Germinal center (tissue), 1 donor: ENCODE measurements around the gene ATAD1.
"Not testable (repeated sequence)": the region's sequence is repeated elsewhere in the genome, so short reads cannot be mapped to it uniquely, and the experiment has no call there.

Source experiments
- DNase-seq: peaks from one replicate; pipeline ENCODE4 v3.0.0; 2012; ENCODE audit warnings: mixed read lengths, low spot score

The ATAD1 gene

GRCh38 chr10:87817609-87818504, at the start of gene ATAD1:
ATAD1 (minus strand) TSS chr10:87818226; CDS start chr10:87814599, 3,627 bp downstream.
- DNase-seq: peak; percentile 87

DNA sequence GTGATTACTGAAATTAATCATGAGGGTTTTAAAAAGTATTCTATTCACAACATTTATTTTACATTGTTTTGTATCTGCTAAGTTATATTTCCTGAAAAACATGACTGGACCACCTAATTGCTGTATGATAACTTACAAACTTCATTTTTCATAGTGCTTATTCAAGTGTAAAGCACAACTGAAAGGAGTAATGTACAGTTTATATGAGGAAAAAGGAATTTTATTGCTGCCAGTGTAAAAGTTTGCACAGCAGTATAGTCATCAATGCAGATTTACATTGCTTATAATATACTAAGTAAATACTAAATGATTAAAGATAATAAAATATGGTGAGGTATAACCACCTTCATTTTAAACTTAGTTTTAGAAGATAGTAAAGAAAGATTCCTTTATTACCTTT, 49.4 kb upstream of the ATAD1 start:
- DNase-seq: no peak

- no peak for DNase-seq
Measured at GRCh38 chr10:87866412-87866974, 48.5 kb upstream of the ATAD1 start.

DNA sequence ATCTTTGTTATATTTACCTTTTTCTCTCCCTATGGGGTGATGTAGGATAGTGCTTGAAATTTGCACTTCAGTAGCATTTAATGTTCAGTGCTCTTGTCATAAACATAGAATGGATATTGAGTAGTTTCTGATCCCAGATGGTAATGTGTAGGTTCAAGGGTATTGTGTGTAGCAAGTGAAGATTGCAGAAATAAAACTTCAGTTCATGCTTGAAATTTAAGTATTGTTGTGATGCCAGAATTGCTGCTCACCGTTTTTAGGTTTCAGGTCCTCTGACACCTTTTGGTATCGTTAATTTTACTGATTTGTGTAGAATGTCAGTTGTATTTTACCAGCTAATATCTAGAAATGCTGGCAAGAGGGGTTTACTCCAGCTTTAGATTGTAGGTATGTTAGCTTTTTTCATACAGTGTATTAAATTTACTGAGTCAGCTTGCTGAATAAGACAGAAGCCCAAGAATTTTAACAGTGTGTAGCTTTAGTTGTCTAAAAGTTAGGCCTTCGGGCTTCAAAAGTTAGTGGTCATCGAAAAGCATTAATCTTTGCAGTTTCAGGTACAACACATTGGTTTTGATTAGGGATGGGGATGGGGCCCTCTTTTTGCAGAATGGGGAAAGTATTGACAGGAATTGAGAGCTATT, 47.3 kb upstream of the ATAD1 start:
- no peak for DNase-seq

GRCh38 chr10:87864496-87865059, 46.6 kb upstream of the ATAD1 start:
- no peak for DNase-seq

- not testable (repeated sequence) for DNase-seq
Measured at GRCh38 chr10:87863951-87864495, 46.0 kb upstream of the ATAD1 start.

DNA sequence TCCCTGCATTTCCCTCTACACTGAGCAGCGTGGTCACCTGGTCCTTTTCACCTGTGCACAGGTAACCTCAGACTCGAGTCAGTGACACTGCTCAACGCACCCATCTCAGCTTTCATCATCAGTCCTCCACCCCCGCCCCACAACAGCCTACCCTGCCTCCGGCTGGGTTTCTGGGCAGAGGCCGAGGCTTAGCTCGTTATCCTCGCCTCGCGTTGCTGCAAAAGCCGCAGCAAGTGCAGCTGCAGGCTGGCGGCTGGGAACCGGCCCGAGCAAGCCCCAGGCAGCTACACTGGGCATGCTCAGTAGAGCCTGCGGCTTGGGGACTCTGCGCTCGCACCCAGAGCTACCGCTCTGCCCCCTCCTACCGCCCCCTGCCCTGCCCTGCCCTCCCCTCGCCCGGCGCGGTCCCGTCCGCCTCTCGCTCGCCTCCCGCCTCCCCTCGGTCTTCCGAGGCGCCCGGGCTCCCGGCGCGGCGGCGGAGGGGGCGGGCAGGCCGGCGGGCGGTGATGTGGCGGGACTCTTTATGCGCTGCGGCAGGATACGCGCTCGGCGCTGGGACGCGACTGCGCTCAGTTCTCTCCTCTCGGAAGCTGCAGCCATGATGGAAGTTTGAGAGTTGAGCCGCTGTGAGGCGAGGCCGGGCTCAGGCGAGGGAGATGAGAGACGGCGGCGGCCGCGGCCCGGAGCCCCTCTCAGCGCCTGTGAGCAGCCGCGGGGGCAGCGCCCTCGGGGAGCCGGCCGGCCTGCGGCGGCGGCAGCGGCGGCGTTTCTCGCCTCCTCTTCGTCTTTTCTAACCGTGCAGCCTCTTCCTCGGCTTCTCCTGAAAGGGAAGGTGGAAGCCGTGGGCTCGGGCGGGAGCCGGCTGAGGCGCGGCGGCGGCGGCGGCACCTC, 45.3 kb upstream of the ATAD1 start, which contains the start of the genes KLLN and PTEN:
TSS of gene KLLN (minus strand) at position 481 of the 891 bp plus-strand sequence. CDS start 1,046 bp downstream, outside the sequence.
TSS of gene PTEN (plus strand) at position 573 of the 891 bp plus-strand sequence. CDS start 845 bp downstream, outside the sequence.
- DNase-seq: peak; percentile 89

DNA sequence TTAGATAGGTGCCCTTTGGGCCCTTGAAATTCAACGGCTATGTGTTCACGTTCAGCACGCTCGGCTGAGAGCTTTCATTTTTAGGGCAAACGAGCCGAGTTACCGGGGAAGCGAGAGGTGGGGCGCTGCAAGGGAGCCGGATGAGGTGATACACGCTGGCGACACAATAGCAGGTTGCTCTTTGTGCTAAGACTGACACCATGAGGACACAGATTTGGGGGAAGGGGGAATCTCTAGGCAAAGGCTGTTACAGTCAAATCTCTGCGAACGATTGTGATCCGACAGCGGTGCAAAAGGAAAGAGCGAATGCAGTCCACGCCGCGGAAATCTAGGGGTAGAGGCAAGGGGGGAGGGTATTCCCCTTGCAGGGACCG, 44.6 kb upstream of the ATAD1 start:
- no peak for DNase-seq

GRCh38 chr10:87861953-87862678, 44.1 kb upstream of the ATAD1 start:
- DNase-seq: peak; percentile 91

DNA sequence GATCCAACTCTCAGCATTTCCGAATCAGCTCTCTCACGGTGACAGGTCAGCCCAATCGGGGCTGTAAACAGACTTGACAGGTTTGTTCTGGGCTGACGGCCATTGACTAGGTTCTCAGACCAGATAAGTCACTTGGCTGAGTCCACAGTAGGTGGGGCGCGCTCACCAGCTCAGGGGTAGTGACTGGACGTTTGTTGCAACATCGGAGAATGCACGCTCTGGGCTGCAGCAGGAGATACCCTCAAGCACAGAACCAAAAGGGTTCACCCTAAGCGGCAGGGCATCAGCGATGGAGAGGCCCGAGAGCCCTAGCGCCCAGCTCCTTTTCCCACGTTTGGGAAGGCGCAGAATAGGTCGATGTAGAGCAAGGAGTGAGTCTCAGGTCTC, 43.5 kb upstream of the ATAD1 start:
- DNase-seq: no peak

- no peak for DNase-seq
Measured at GRCh38 chr10:87860816-87861403, 42.9 kb upstream of the ATAD1 start.

GRCh38 chr10:87860156-87860795, 42.2 kb upstream of the ATAD1 start:
- peak; percentile 67 for DNase-seq

DNA sequence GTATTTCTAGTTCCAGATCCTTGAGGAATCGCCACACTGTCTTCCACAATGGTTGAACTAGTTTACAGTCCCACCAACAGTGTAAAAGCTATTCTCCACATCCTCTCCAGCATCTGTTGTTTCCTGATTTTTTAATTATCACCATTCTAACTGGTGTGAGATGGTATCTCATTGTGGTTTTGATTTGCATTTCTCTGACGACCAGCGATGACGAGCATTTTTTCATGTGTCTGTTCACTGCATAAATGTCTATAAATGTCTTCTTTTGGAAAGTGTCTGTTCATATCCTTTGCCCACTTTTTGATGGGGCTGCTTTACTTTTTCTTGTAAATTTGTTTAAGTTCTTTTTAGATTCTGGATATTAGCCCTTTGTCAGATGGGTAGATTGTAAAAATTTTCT, 37.6 kb upstream of the ATAD1 start:
- not testable (repeated sequence) for DNase-seq

DNA sequence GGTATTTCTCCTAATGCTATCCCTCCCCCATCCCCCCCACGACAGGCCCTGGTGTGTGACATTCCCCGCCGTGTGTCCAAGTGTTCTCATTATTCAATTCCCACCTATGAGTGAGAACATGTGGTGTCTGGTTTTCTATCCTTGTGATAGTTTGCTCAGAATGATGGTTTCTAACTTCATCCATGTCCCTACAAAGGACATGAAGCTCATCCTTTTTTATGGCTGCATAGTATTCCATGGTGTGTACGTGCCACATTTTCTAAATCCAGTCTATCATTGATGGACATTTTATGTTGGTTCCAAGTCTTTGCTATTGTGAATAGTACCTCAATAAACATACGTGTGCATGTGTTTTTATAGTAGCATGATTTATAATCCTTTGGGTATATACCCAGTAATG, 37.2 kb upstream of the ATAD1 start:
- DNase-seq: not testable (repeated sequence)

DNA sequence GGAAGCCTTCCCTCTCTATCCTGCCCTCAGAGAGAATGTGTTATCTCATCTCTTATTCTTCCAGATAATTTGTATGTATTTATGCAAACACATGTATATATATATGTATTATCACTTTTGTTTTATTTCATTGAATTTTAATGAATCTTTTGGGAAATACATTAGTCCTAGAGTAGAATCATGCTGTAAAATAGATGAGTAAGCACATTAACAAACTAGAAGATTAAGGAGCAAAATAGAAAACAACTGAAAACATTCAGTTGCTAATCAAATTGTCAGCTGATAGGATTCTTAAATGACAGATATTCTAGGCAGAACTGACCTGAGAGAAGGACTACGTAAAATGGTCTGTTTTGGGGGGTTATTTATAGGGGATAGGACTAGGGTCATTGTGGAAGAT, 34.1 kb upstream of the ATAD1 start:
- no peak for DNase-seq

DNA sequence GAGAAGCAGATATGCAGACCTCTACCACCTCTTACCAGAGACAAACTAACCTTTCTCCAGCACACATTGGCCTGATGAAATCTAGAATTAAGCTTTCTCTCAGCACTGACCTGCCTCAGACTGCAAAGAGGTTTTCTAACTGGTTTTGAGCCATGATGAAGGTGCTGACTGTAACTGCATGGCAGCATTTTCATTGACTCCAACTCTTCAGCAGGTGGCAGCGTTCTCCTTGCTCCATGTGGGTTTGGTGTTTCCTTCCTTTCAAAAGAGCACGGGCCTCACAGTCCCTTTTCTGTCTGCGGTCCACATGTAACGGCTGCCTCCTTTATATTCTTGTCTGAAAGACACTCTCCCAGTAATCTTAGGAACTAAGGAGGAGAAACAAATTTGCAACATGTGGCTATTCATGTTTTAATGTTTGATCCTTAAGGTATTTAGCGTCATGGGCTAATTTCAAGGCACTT, 32.7 kb upstream of the ATAD1 start:
- DNase-seq: peak; percentile 46

DNA sequence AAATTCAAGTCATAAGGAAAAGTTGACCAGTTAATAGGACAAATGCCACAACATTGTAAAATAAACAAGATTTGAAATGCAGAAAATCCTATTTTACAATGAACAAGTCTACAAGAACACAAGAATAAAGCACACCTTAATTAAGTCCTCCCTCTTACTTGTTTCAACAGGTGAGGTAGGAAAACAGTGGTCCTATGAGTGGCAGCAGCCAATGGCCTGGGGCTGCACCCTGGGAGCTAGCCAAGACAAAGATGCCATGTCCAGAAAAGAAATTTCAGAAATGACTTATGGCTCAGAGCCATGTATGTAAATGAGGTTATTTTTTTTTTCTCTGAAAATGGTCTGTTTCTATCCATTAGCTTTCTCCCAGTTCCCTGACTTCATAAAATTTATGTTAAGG, 31.0 kb upstream of the ATAD1 start:
- DNase-seq: no peak

DNA sequence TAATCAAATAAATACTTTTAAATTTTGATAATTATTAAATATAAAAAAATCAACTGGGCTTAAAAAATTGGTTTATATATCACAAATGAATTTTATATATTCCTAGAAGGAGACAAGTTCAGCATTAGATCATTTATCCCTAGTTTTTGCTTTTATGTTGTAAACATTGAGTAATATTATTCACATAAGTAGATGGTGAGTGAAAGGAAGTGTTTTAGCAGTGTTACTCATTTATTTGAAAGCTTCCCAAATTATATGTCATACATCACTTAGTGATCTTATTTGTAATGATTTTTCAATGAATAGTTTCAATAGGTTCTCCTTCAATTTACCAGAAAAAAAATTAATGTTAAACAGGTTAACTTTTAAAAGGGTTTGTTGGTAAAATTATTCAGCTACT, 29.5 kb upstream of the ATAD1 start:
- DNase-seq: no peak

GRCh38 chr10:87846711-87847110, 28.7 kb upstream of the ATAD1 start:
- DNase-seq: not testable (repeated sequence)
